ENCODE results near the gene ABCC3.
A peak's percentile ranks its signal among the peaks of the same experiment; 100 is the strongest.

The ABCC3 gene

DNA sequence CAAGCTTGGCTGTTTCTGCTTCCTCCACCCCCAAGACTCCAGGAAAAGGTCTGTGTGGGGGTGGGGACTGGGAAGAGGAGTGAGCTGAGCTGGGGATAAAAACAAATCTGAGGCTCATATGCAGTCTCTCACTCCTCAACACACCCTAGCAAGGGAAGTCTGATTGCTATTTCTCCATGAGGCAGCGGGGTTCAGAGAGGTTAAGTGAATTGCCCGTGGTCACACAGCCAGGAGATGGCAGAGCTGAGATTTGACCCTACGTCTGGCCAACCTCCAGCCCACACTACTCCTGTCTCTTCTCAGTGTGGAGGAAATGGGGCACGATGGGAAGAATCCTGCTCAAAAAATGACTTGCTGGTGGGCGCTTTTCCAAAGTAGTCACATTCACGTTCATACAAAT is 4.8 kb upstream of the ABCC3 start:
- Histone ChIP-seq H3K9ac (ENCODE audit: low read depth, low read length) (no peak overlapping the region), H3K4me1 (ENCODE audit: insufficient read depth, low read length) (peaks cover 18% of the 10 kb centered on the region), H3K36me3 (ENCODE audit: insufficient read depth, low read length) (no peaks in the 10 kb centered on the region), H3K9me3 (ENCODE audit: control insufficient read depth, insufficient read depth, low read length) (no peaks in the 10 kb centered on the region)

DNA sequence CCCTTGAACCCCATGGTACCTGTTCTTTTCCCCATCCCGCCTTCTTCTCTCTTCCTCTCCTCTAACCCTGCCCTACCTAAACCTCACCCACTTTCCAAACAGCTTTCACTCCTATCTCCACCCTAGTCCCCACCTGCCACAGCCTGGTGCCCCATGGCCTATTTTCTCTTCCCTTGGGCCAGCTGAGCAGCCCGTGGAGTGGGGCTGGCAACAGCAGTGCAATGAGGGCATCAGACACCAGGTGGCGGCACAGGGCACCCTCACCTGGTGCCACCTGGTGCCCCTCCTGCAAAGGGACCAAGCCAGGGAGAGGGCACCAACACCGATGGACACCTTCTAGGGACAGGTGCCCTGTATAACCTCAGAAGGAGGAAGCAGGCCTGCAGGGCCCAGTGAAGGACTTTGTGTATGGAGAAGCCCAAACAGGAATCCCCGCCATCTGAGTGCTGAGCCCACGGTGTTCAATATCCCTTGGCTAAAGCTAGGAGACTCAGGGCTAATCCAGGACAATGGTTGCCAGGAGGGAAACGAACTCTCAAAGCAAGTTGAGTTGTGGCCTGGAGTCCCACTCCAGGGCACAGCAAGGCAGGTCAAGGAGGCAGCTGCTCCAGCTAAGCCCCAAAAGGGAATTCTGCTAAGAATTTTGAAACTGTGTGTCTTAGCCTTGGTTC is 4.0 kb upstream of the ABCC3 start:
- H3K4me1 ChIP-seq (ENCODE audit: insufficient read depth, low read length), result peaks cover 18% of the 10 kb centered on the region
- no peaks in the 10 kb centered on the region for H3K9me3 ChIP-seq (ENCODE audit: control insufficient read depth, insufficient read depth, low read length)
- no peak overlapping the region for H3K9ac ChIP-seq (ENCODE audit: low read depth, low read length)
- no peaks in the 10 kb centered on the region for H3K36me3 ChIP-seq (ENCODE audit: insufficient read depth, low read length)

DNA sequence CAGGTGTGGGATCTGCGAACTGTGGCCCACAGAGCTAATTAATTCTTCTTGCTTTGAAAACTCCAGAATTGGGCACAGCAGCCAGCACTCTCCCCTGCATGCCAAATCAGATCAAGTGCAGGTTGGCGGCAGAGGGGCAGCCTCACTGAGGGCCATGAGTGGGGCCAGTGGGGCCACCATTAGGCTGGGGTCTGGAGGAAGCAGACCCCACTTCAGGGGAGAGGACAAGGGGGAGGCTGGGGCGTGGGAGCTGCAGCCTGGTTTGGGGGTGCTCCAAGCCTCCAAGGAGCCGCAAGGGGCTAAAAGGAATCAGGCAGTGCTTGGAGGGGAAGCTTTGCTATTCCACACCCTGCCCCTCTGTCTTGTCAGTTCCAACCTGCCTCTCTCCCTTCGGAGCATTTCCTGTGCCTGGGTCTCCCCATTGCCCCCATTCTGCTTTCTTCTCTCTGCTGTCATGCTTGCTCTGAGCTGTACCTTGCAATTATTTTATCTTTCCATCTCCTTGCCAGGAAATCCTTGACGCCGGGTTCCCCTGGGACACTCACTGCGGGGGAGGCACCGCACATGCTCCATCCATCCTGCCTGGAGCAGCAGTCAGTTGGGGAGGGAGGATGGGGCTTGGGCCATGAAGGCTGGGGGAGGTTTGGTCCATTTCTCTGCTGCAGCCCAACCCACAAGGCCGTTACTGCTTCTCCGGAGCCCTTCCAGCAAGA is 3.3 kb upstream of the ABCC3 start:
- Histone ChIP-seq H3K4me1 (ENCODE audit: insufficient read depth, low read length) (peaks cover 18% of the 10 kb centered on the region), H3K36me3 (ENCODE audit: insufficient read depth, low read length) (no peaks in the 10 kb centered on the region), H3K9ac (ENCODE audit: low read depth, low read length) (no peak overlapping the region), H3K9me3 (ENCODE audit: control insufficient read depth, insufficient read depth, low read length) (no peaks in the 10 kb centered on the region)

DNA sequence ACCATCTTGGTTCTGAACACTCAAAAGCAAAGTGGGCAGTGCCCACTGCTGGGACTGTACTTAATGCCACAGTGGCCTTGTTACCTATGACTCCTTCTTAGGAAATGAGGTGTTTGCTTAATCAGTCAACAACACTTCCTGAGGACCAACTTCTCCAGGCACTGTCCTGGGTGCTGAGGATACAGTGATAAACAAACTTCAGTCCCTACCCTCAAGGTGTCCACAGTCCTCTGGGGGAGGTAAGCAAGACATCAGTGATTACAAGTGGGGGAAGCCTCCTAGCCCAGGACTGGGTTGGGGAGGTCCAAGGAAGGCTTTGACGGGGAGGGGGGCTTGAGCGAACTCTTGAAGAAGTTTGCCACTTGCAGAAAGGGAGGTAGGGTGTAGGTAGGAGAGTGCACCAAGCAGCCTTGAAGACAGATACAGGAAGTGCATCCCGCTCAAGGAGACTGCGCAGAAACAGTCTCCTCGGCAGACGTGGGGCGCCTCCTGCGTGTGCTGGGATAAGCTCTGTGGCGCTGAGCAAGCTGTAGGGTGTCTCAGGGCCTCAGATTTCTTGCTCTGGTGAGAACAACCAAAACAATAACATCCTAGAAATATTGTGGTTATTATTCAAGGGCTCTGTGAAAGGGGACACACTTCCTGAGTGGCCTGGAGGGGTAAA is 2.6 kb upstream of the ABCC3 start:
- Histone ChIP-seq H3K9me3 (ENCODE audit: control insufficient read depth, insufficient read depth, low read length) (no peaks in the 10 kb centered on the region), H3K36me3 (ENCODE audit: insufficient read depth, low read length) (no peaks in the 10 kb centered on the region), H3K9ac (ENCODE audit: low read depth, low read length) (no peak overlapping the region), H3K4me1 (ENCODE audit: insufficient read depth, low read length) (peaks cover 20% of the 10 kb centered on the region)

GRCh38 chr17:50632637-50633036 is 2.0 kb upstream of the ABCC3 start:
- Histone ChIP-seq H3K9ac (ENCODE audit: low read depth, low read length) (no peak overlapping the region), H3K36me3 (ENCODE audit: insufficient read depth, low read length) (no peaks in the 10 kb centered on the region), H3K4me1 (ENCODE audit: insufficient read depth, low read length) (peaks cover 23% of the 10 kb centered on the region), H3K9me3 (ENCODE audit: control insufficient read depth, insufficient read depth, low read length) (no peaks in the 10 kb centered on the region)

- Histone ChIP-seq H3K36me3 (ENCODE audit: insufficient read depth, low read length) (no peaks in the 10 kb centered on the region), H3K9me3 (ENCODE audit: control insufficient read depth, insufficient read depth, low read length) (no peaks in the 10 kb centered on the region), H3K4me1 (ENCODE audit: insufficient read depth, low read length) (peaks cover 23% of the 10 kb centered on the region), H3K9ac (ENCODE audit: low read depth, low read length) (no peak overlapping the region)
Measured at GRCh38 chr17:50633683-50634082, 998 bp upstream of the ABCC3 start.

DNA sequence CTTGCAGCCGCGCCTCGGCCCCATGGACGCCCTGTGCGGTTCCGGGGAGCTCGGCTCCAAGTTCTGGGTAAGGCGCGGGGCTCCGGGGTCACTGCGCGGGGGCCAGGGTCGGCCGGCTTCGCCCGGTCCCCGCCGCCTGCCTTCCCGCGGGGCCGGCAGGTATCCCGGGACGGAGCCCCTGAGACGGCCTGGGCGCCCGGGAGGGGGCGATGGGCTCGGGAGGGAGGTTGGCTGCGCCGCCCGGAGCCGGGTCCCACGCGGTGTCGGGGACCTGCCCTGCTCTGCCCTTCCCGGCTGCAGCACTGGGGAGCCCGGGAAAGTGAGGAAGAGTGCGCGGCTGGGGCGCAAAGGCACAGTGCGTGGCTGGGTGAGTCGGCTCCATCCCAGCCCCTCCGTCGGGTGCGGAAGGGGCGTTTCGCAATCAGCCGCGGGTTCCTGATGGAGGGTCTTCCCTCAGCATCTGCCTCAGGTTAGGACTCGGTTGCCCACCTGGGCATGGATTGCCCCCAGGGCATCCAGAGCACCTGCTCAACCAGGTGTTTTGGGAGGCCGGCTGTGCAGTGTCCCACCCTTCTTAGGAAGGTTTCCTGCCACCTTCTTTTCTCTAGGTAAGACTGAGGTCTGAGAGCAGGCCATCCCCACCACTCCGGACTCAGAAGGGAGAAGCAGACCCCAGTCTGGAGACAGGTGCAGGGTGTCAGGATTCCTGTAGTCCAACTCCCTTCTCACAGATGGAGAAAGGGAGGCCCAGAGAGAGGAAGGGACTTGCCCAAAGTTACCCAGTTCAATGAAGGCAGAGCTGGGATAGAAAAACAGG is 442 bp downstream of the ABCC3 start:
- Histone ChIP-seq H3K4me1 (ENCODE audit: insufficient read depth, low read length) (peaks cover 28% of the 10 kb centered on the region), H3K36me3 (ENCODE audit: insufficient read depth, low read length) (no peaks in the 10 kb centered on the region), H3K9ac (ENCODE audit: low read depth, low read length) (peak overlapping the region; percentile 69; the same call in 1 of the 2 replicates), H3K9me3 (ENCODE audit: control insufficient read depth, insufficient read depth, low read length) (no peaks in the 10 kb centered on the region)

GRCh38 chr17:50635732-50635981 is 976 bp downstream of the ABCC3 start:
- no peaks in the 10 kb centered on the region for H3K9me3 ChIP-seq (ENCODE audit: control insufficient read depth, insufficient read depth, low read length)
- H3K36me3 ChIP-seq (ENCODE audit: insufficient read depth, low read length), result no peaks in the 10 kb centered on the region
- peaks cover 33% of the 10 kb centered on the region for H3K4me1 ChIP-seq (ENCODE audit: insufficient read depth, low read length)
- no peak overlapping the region for H3K9ac ChIP-seq (ENCODE audit: low read depth, low read length)

DNA sequence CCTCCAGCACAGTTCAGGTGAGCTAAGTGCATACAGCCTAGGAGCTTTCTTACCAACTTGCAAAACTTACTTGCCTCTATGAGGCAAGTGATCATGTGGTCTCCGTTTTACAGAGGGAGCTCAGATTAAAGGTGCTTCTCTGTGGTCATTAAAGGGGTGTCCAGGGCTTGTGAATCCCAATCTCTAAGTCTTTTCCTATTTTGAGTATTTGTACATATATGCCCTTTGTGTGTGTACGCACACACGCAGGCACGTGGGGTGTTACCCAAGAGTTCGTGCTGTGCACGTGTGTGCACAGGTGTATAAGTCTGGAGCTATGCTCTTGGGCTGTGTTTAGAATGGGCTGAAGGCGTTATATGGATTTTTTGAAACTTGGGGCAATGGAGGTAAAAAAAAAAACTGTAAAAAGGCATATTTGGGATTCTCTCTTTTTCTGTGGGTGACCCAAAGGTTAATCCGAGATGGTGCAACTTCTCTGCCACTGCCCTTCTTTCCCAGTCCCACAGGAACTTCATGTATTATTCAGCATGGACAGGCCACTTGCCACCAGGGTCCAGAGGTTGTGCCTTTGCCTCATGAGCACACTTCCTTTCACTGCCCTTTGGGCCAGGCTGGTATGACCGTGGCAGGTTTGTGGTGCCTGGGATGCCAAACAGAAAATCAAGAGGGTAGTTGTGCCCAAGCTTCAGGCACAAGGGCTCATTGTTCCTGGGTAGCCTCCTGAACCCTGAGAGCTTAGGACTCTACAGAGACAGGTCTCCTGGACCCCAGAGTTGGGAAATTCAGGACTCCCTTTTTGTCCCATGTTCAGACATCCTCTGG is 1.5 kb downstream of the ABCC3 start:
- Histone ChIP-seq H3K36me3 (ENCODE audit: insufficient read depth, low read length) (no peaks in the 10 kb centered on the region), H3K9me3 (ENCODE audit: control insufficient read depth, insufficient read depth, low read length) (no peaks in the 10 kb centered on the region), H3K9ac (ENCODE audit: low read depth, low read length) (no peak overlapping the region), H3K4me1 (ENCODE audit: insufficient read depth, low read length) (peaks cover 39% of the 10 kb centered on the region)

DNA sequence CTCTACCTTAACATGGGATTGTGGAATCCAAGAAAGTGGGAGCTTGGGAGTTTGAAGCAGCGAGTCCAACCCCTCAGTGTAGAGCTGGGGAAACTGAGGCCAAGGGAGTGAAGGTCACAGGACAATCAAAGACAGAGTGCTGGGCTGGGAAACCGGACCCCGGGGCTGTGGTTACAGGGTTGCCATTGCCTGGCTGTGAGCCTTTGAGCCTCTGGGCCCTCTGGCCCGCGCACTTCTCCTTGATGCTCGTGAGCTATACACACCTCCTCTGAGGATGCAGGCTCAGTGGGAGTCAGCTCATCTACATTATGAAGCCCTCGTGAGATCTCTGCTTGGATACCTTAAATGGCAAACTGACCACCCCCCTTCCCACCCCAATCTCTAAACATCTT is 2.1 kb downstream of the ABCC3 start:
- Histone ChIP-seq H3K4me1 (ENCODE audit: insufficient read depth, low read length) (peaks cover 43% of the 10 kb centered on the region), H3K36me3 (ENCODE audit: insufficient read depth, low read length) (no peaks in the 10 kb centered on the region), H3K9ac (ENCODE audit: low read depth, low read length) (no peak overlapping the region), H3K9me3 (ENCODE audit: control insufficient read depth, insufficient read depth, low read length) (no peaks in the 10 kb centered on the region)

- no peaks in the 10 kb centered on the region for H3K9me3 ChIP-seq (ENCODE audit: control insufficient read depth, insufficient read depth, low read length)
- peaks cover 43% of the 10 kb centered on the region for H3K4me1 ChIP-seq (ENCODE audit: insufficient read depth, low read length)
- H3K36me3 ChIP-seq (ENCODE audit: insufficient read depth, low read length), result no peaks in the 10 kb centered on the region
- H3K9ac ChIP-seq (ENCODE audit: low read depth, low read length), result no peak overlapping the region
Measured at GRCh38 chr17:50637829-50638605, 3.3 kb downstream of the ABCC3 start.

DNA sequence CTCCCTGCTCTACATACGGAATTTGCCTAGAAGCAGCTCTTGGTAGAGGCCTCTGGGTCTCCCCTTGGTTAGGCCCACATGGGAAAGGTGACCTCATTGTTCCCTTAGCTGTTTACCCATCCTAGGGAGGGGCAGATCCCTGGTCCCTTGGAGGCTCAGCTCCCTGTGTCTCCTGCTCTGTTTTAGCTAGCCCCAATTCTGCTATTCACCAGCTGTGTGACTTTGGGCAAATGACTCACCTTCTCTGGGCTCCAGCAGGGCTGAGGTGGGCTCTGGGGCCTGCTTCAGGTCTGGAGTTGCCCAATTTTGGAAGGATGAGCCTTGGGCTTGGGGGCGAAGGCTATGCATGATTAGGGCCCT is 3.9 kb downstream of the ABCC3 start:
- peaks cover 43% of the 10 kb centered on the region for H3K4me1 ChIP-seq (ENCODE audit: insufficient read depth, low read length)

DNA sequence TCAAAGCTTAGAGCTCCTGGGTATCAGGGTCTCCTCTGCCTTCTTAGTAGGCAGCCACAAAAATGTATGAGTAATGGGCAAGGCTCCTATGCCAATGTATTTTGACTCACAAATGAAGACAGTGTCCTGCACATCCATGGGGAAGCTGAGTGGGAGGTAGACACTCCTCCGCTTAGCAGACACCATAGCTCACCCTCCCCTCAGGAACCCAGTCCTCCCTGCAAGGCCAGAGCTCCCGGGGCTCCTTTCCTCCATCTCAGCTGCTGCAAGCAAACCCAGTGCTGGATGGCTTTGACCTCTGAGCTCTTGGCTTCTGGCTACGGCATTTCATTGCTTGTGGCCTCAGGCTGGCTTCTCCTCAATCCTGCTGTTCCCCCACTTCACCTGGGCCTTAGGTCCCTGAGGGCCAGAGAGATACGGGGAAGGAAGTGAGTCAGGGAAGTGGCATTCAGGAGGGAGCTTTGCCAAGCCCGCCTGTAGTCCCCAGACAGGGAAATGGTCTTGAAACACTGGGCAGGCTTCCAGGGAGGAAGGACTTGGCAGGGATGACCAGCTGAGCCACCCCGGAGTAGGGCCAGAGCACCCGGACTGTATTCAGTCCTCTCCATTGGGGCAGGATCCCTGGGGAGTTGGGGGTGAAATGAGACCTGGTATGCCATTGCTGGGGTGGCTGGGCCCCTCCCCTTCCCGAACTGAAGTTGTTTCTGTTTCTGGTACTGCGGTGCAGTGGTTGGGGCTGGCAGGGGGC is 4.5 kb downstream of the ABCC3 start:
- no peak overlapping the region for H3K9ac ChIP-seq (ENCODE audit: low read depth, low read length)
- no peaks in the 10 kb centered on the region for H3K36me3 ChIP-seq (ENCODE audit: insufficient read depth, low read length)
- H3K9me3 ChIP-seq (ENCODE audit: control insufficient read depth, insufficient read depth, low read length), result no peaks in the 10 kb centered on the region
- peaks cover 43% of the 10 kb centered on the region for H3K4me1 ChIP-seq (ENCODE audit: insufficient read depth, low read length)

More for the DNA sequence above, 3.9 kb downstream of the ABCC3 start:
- Histone ChIP-seq H3K36me3 (ENCODE audit: insufficient read depth, low read length) (no peaks in the 10 kb centered on the region), H3K9ac (ENCODE audit: low read depth, low read length) (no peak overlapping the region), H3K9me3 (ENCODE audit: control insufficient read depth, insufficient read depth, low read length) (no peaks in the 10 kb centered on the region)

All from ES-I3 (cell line).